Lower lobe of right lung (tissue), 2 donors: ENCODE data around the gene STK32C. TPM values are rescaled to one million over a fixed set of nuclear protein-coding genes. Genes with fewer than 3 reads are reported as not detected.
"Not testable (repeated sequence)": the region's sequence is repeated elsewhere in the genome, so short reads cannot be mapped to it uniquely, and the experiment has no call there.

ENCODE experiments used
- ATAC-seq, 2 donors: fragments of 200-7000 bp; cut with Tn5 transposase; one replicate each; pipeline ENCODE4 v1.9.1; 2020 to 2022; ENCODE audit warnings: mild to moderate bottlenecking in 2 of 2, moderate library complexity in 2 of 2
- DNase-seq: peaks from one replicate; pipeline ENCODE4 v3.0.0-alpha.2; 2020
- H3K27ac ChIP-seq: fragments of 200-600 bp; one replicate; pipeline ENCODE4 v1.8.0; 2022
- H3K27me3 ChIP-seq: fragments of 200-600 bp; one replicate; pipeline ENCODE4 v1.8.0; 2022; ENCODE audit warnings: low read depth
- H3K36me3 ChIP-seq: fragments of 200-600 bp; one replicate; pipeline ENCODE4 v1.8.0; 2022; ENCODE audit warnings: mild to moderate bottlenecking
- H3K4me1 ChIP-seq: fragments of 200-600 bp; one replicate; pipeline ENCODE4 v1.8.0; 2022
- H3K4me3 ChIP-seq: fragments of 200-600 bp; one replicate; pipeline ENCODE4 v1.8.0; 2022; ENCODE audit warnings: mild to moderate bottlenecking
- H3K9me3 ChIP-seq: fragments of 200-600 bp; one replicate; pipeline ENCODE4 v1.8.0; 2022
- intact Hi-C: fragments of 100-400 bp; cut with DNase I; formaldehyde crosslinking; loops from one replicate; pipeline ENCODE4 v1.11.0; 2022
- total RNA-seq: library from RNA; stranded (reverse); fragmentation: NEBNext Ultra II Directional; extraction: Animal tissue kit (Norgen Biotek cat#: 25700); gene quantifications from one replicate; pipeline ENCODE4 v1.2.1, GENCODE V29; 2021
- TF ChIP-seq, protein P1 (sequence below): fragments of 200-600 bp; IDR thresholded peaks from one replicate; pipeline ENCODE4 v1.8.0; 2022; ENCODE audit warnings: antibody characterized with exemption, mild to moderate bottlenecking
- donor health status: DM: no; HTN: yes; CAD: no; lungs with severe emphysema.

The STK32C gene
- total RNA-seq, 1 donor from 2014 or later = 14.1 TPM

DNA sequence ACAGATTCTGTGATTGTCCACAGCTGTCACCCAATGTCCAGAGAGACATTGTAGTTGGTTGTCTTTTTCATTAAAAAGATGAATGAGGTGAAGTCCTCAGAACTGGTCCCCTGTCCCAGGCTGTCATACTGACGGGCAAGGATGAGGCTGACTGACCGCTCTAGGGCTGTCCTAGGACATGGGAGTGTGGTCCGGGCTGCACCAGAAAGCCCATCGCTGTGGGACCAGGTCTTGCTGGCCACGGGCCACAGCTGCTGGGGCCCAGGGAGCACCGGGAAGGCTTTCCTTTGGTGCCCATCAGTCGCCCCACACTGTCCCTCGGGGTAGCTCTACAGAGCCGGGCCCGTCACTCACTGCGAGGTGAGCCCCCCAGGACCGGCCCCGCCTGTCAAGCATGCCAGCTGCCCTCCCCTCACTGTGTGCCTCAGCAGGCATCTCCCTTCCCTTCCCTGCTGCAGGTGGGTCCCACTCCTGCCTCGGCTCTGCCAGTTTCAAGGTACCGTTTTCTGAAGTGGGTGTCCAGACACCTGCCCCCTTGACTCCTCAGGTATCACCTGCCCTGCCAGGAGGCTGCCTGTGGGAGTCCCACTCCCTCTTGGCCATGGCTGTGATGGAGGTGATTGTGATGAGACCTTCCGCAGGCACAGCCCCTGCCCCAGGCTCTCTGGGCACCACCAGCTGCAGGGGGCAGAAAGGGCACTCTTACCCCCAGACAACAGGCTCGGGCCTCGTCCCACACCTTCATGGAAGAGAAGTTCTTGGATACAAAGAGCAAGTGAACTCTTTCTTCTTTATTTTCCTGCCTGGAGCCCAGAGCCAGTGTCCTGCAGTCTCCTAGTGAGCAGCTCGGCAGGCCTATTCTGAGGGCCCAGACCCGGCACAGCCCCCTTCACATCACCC lies 46.0 kb upstream of the STK32C start:
- Histone ChIP-seq H3K9me3 (no peaks in the 10 kb centered on the region), H3K27ac (no peak overlapping the region), H3K36me3 (peaks cover 14% of the 10 kb centered on the region), H3K4me1 (no peaks in the 10 kb centered on the region), H3K4me3 (no peak overlapping the region), H3K27me3 (no peaks in the 10 kb centered on the region)
- ATAC-seq = peak in 1 of 2 donors; percentile 6
- DNase-seq = no peak
- intact Hi-C loops = no loop called here
- TF ChIP-seq, protein P1, sequence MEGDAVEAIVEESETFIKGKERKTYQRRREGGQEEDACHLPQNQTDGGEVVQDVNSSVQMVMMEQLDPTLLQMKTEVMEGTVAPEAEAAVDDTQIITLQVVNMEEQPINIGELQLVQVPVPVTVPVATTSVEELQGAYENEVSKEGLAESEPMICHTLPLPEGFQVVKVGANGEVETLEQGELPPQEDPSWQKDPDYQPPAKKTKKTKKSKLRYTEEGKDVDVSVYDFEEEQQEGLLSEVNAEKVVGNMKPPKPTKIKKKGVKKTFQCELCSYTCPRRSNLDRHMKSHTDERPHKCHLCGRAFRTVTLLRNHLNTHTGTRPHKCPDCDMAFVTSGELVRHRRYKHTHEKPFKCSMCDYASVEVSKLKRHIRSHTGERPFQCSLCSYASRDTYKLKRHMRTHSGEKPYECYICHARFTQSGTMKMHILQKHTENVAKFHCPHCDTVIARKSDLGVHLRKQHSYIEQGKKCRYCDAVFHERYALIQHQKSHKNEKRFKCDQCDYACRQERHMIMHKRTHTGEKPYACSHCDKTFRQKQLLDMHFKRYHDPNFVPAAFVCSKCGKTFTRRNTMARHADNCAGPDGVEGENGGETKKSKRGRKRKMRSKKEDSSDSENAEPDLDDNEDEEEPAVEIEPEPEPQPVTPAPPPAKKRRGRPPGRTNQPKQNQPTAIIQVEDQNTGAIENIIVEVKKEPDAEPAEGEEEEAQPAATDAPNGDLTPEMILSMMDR = no peak

DNA sequence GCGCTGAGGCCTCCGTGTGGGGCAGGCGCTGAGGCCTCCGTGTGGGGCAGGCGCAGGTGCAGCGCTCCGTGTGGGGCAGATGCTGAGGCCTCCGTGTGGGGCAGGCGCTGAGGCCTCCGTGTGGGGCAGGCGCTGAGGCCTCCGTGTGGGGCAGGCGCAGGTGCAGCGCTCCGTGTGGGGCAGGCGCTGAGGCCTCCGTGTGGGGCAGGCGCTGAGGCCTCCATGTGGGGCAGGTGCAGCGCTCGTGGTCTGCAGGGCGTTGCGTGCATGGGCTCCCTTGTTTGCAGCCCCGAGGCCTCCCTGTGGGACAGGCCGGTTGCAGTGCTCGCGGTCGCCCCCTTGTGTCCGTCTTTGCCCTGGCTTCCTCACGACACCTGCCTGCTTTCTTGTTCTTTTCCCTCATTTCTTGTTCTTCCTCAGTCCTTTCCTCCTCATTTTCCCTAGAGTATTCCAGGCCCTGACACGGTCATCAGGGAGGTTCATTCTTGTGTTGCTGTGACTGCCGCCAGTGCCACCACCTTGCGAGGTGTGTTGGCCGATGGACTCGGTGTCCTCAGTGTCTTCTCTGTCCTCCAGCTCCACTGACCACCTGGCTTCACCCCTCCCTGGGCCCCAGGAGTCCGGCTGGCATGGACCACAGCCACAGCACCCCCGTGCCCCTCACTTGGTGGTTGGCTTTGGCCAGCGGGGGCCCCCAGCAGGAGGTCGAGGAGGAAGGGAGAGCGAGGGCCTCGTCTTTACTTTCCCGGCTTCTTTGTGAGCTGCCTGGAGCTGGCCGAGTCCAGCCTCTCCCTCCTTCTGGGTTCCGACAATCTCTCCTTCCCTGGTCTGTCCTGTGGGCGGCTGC lies 44.9 kb upstream of the STK32C start:
- intact Hi-C loops, H3K4me3 ChIP-seq, H3K27ac ChIP-seq, H3K9me3 ChIP-seq, H3K27me3 ChIP-seq, H3K4me1 ChIP-seq: not testable (repeated sequence)
- peaks cover 23% of the 10 kb centered on the region for H3K36me3 ChIP-seq
- TF ChIP-seq, protein P1 = peak; percentile 74
- DNase-seq (peak; percentile 83), ATAC-seq (peak; percentile 65 to 76)

DNA sequence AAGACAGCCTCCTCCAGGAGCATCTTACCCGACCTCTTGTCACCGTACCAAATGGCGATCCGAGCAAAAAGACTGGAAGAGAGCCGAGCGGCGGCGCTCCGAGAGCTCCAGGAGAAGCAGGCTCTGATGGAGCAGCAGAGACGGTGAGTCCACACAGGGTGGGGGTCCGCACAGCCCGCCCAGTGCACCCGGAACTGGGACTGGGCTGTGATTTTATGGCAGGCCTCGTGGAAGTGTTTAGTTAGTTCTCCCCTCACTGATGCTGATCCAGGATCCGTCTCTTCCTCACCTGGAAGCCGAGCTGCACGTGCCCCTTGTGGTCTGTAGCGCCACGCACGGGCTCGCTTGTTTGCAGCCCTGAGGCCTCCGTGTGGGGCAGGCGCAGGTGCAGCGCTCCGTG lies 43.9 kb upstream of the STK32C start:
- Histone ChIP-seq H3K36me3 (peaks cover 18% of the 10 kb centered on the region), H3K4me3 (no peak overlapping the region), H3K4me1 (no peaks in the 10 kb centered on the region), H3K9me3 (no peaks in the 10 kb centered on the region), H3K27me3 (no peaks in the 10 kb centered on the region), H3K27ac (no peak overlapping the region)
- TF ChIP-seq, protein P1 = no peak
- DNase-seq = no peak
- intact Hi-C loops = no loop called here
- ATAC-seq = no peak

- intact Hi-C loops = no loop called here
- H3K4me1 ChIP-seq = no peaks in the 10 kb centered on the region
- H3K4me3 ChIP-seq = no peak overlapping the region
- H3K27me3 ChIP-seq = no peaks in the 10 kb centered on the region
- peaks cover 19% of the 10 kb centered on the region for H3K36me3 ChIP-seq
- DNase-seq (no peak), ATAC-seq (no peak)
- no peaks in the 10 kb centered on the region for H3K9me3 ChIP-seq
- no peak overlapping the region for H3K27ac ChIP-seq
- TF ChIP-seq, protein P1 = no peak
These were observed 43.2 kb upstream of the STK32C start for GRCh38 chr10:132350946-132351345.

DNA sequence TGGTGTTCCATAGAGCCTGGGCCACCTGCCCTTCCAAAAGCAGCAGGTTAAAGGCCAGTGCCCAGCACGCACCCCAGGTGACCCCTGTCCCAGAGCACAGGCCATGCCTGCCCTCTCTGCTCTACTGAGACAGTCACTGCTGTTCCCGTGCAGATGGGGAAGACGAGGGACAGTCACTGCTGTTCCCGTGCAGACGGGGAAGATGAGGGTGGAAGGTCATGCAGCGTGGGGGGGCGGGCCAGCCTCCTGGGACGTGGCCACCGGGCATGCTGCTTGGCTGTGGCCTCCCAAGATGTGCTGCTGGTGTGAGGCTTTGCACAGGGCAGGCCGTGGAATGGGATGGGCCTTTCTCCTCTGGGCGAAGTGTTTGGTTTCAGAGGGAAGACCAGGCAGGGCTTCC lies 42.6 kb upstream of the STK32C start:
- H3K4me1 ChIP-seq = no peaks in the 10 kb centered on the region
- H3K27ac ChIP-seq = no peak overlapping the region
- no peaks in the 10 kb centered on the region for H3K9me3 ChIP-seq
- TF ChIP-seq, protein P1 = no peak
- intact Hi-C loops = no loop called here
- H3K36me3 ChIP-seq = peaks cover 22% of the 10 kb centered on the region
- H3K4me3 ChIP-seq = no peak overlapping the region
- H3K27me3 ChIP-seq = no peaks in the 10 kb centered on the region
- peak; percentile 35 for DNase-seq
- no peak for ATAC-seq
